HCT116 (cell line): ENCODE measurements around the gene WDR19. TPM values are rescaled to one million over a fixed set of nuclear protein-coding genes. Genes with fewer than 3 reads are reported as not detected.

Experiments
- ATAC-seq: fragments of 200-7000 bp; cut with Tn5 transposase; 2 replicates; pipeline ENCODE4 v1.9.1; 2020; ENCODE audit warnings: mild to moderate bottlenecking, moderate library complexity
- BruUV-seq: library from RNA; stranded (reverse); fragments of 400-500 nt; replicated peaks from 2 replicates; lab custom pipeline; 2021; lab: Mats Ljungman, UMichigan
- CTCF ChIA-PET: fragments of 300-600 bp; sonication (Branson Sonifier 250); formaldehyde crosslinking; loops from one replicate; lab custom pipeline; 2021; ENCODE audit warnings: antibody characterized with exemption; lab: Charles Lee
- POLR2A ChIA-PET: fragments of 300-600, 350-600 bp; sonication (Branson Sonifier 250); formaldehyde crosslinking; loops from one replicate; lab custom pipeline; 2021; ENCODE audit warnings: antibody characterized with exemption; lab: Charles Lee
- RAD21 ChIA-PET, 2 experiments: fragments of 300-600 bp; sonication (Branson Sonifier 250); formaldehyde crosslinking; loops; one replicate each; lab custom pipeline; 2023; ENCODE audit warnings: low total read pairs in 2 of 2; ENCODE audit not compliant: uncharacterized antibody in 2 of 2, unreplicated experiment in 2 of 2, low non-redundant PET in 1 of 2; lab: Charles Lee
- DNase-seq: peaks from one replicate; pipeline ENCODE4 v3.0.0-alpha.2; 2010; ENCODE audit warnings: low read depth, low spot score
- H2AFZ ChIP-seq: fragments of 200-600 bp; shearing (Covaris generic), sonication (generic); 2 replicates; pipeline ENCODE4 v1.6.1; 2017; ENCODE audit warnings: low read depth, mixed run types, mixed read lengths, antibody characterized with exemption, low read length; ENCODE audit not compliant: poor library complexity, severe bottlenecking
- H3K27ac ChIP-seq: 2 replicates; pipeline ENCODE4 v1.5.1; 2012; ENCODE audit warnings: low read depth, low read length
- H3K27me3 ChIP-seq: fragments of 200-600 bp; sonication (generic); 2 replicates; pipeline ENCODE4 v1.6.1; 2016; ENCODE audit warnings: mixed run types, low read length, mixed read lengths; ENCODE audit not compliant: insufficient read depth
- H3K36me3 ChIP-seq, 2 experiments: fragments of 200-500 bp in 1 of 2; fragments of 200-600 bp in 1 of 2; sonication (Bioruptor generic) in 1 of 2; sonication (generic) in 1 of 2; 2 replicates each; pipeline versions ENCODE4 v1.5.1 to v1.6.1; 2014 to 2016; ENCODE audit warnings: low read length in 2 of 2, inconsistent platforms in 1 of 2, mixed read lengths in 1 of 2, mixed run types in 1 of 2; ENCODE audit not compliant: insufficient read depth in 2 of 2, control insufficient read depth in 1 of 2
- H3K4me1 ChIP-seq, 2 experiments: fragments of 200-600 bp in 1 of 2; sonication (generic) in 1 of 2; 2 replicates each; pipeline versions ENCODE4 v1.5.1 to v1.6.1; 2012 to 2017; ENCODE audit warnings: low read length in 2 of 2, inconsistent platforms in 1 of 2, mild to moderate bottlenecking in 1 of 2, mixed read lengths in 1 of 2, mixed run types in 1 of 2, moderate library complexity in 1 of 2; ENCODE audit not compliant: insufficient read depth in 2 of 2, control insufficient read depth in 1 of 2
- H3K4me2 ChIP-seq: fragments of 200-600 bp; sonication (generic); 2 replicates; pipeline ENCODE4 v1.6.1; 2017; ENCODE audit warnings: mixed run types, low read length, mixed read lengths
- H3K4me3 ChIP-seq, 2 experiments: fragments of 200-600 bp in 1 of 2; sonication (generic) in 1 of 2; replicated peaks in 1 of 2; 2 replicates each; pipeline ENCODE4 v1.5.1; 2011 to 2016; ENCODE audit warnings: low read length in 2 of 2, control low read depth in 1 of 2, low read depth in 1 of 2, mild to moderate bottlenecking in 1 of 2, mixed read lengths in 1 of 2, mixed run types in 1 of 2
- H3K79me2 ChIP-seq: fragments of 200-600 bp; sonication (generic); 2 replicates; pipeline ENCODE4 v1.6.1; 2017; ENCODE audit warnings: mild to moderate bottlenecking, mixed run types, low read length, moderate library complexity, mixed read lengths; ENCODE audit not compliant: insufficient read depth
- H3K9ac ChIP-seq: fragments of 200-600 bp; sonication (generic); 2 replicates; pipeline ENCODE4 v1.6.1; 2016; ENCODE audit warnings: low read length, mixed read lengths
- H3K9me2 ChIP-seq: fragments of 200-600 bp; sonication (generic), shearing (Covaris generic); 2 replicates; pipeline ENCODE4 v1.6.1; 2017; ENCODE audit warnings: mixed run types, mild to moderate bottlenecking, moderate library complexity; ENCODE audit not compliant: insufficient read depth
- H3K9me3 ChIP-seq, 2 experiments: fragments of 200-500 bp in 1 of 2; fragments of 200-600 bp in 1 of 2; sonication (Bioruptor generic) in 1 of 2; sonication (generic) in 1 of 2; 2 replicates each; pipeline ENCODE4 v1.6.1; 2014 to 2017; ENCODE audit warnings: low read length in 2 of 2, mixed read lengths in 2 of 2, inconsistent platforms in 1 of 2, low read depth in 1 of 2, mild to moderate bottlenecking in 1 of 2, mixed run types in 1 of 2, moderate library complexity in 1 of 2; ENCODE audit not compliant: control insufficient read depth in 1 of 2, insufficient read depth in 1 of 2
- H4K20me1 ChIP-seq: fragments of 200-600 bp; sonication (generic), shearing (Covaris generic); 2 replicates; pipeline ENCODE4 v1.6.1; 2017; ENCODE audit warnings: mixed run types, mild to moderate bottlenecking, moderate library complexity; ENCODE audit not compliant: insufficient read depth
- CEBPB ChIP-seq: IDR thresholded peaks from 2 replicates; pipeline ENCODE4 v1.6.1; 2012; ENCODE audit warnings: low read depth
- CTCF ChIP-seq, 3 experiments: fragments of 200-600 bp in 1 of 3; sonication (generic) in 1 of 3; IDR thresholded peaks in 2 of 3; conservative IDR thresholded peaks in 1 of 3; 2 replicates each; pipeline ENCODE4 v1.5.1; 2012 to 2017; ENCODE audit warnings: low read depth in 2 of 3, low read length in 2 of 3, antibody characterized with exemption in 1 of 3, borderline replicate concordance in 1 of 3, control low read depth in 1 of 3, mild to moderate bottlenecking in 1 of 3, mixed read lengths in 1 of 3, mixed run types in 1 of 3, moderate library complexity in 1 of 3; ENCODE audit not compliant: insufficient read depth in 1 of 3
- EGR1 ChIP-seq: IDR thresholded peaks from 2 replicates; pipeline ENCODE4 v1.6.1; 2012; ENCODE audit warnings: low read depth
- EZH2 ChIP-seq: fragments of 200-600 bp; sonication (generic); IDR thresholded peaks from 2 replicates; pipeline ENCODE4 v1.6.1; 2017; ENCODE audit warnings: antibody characterized with exemption, mixed run types
- EZH2phosphoT487 ChIP-seq: fragments of 200-600 bp; IDR thresholded peaks from 2 replicates; pipeline ENCODE4 v1.6.1; 2018; ENCODE audit warnings: antibody characterized with exemption, borderline replicate concordance
- FOSL1 ChIP-seq: IDR thresholded peaks from 2 replicates; pipeline ENCODE4 v1.6.1; 2012; ENCODE audit warnings: low read depth
- JUND ChIP-seq: IDR thresholded peaks from 2 replicates; pipeline ENCODE4 v1.6.1; 2012
- MAX ChIP-seq: IDR thresholded peaks from 2 replicates; pipeline ENCODE4 v1.6.1; 2012
- YY1 ChIP-seq: IDR thresholded peaks from 2 replicates; pipeline ENCODE4 v1.6.1; 2011; ENCODE audit warnings: low read length, low read depth, moderate library complexity, mild to moderate bottlenecking; ENCODE audit not compliant: insufficient replicate concordance; ENCODE audit errors: extremely low read depth
- ZBTB33 ChIP-seq: IDR thresholded peaks from 2 replicates; pipeline ENCODE4 v1.6.1; 2011; ENCODE audit warnings: mild to moderate bottlenecking, low read length, moderate library complexity; ENCODE audit not compliant: insufficient replicate concordance; ENCODE audit errors: extremely low read depth
- ZFX ChIP-seq: fragments of 450-650 bp; IDR thresholded peaks from 2 replicates; pipeline ENCODE4 v1.6.1; 2017
- intact Hi-C: fragments of 100-400 bp; cut with micrococcal nuclease; formaldehyde crosslinking; loops from 2 replicates; pipeline ENCODE4 v1.10.0; 2022
- total RNA-seq: library from RNA; stranded (reverse); gene quantifications from one replicate; pipeline ENCODE4 v1.2.1, GENCODE V29; 2021; ENCODE audit not compliant: unreplicated experiment

Gene WDR19
- total RNA-seq, 1 experiment from 2014 or later = 18.8 TPM

DNA sequence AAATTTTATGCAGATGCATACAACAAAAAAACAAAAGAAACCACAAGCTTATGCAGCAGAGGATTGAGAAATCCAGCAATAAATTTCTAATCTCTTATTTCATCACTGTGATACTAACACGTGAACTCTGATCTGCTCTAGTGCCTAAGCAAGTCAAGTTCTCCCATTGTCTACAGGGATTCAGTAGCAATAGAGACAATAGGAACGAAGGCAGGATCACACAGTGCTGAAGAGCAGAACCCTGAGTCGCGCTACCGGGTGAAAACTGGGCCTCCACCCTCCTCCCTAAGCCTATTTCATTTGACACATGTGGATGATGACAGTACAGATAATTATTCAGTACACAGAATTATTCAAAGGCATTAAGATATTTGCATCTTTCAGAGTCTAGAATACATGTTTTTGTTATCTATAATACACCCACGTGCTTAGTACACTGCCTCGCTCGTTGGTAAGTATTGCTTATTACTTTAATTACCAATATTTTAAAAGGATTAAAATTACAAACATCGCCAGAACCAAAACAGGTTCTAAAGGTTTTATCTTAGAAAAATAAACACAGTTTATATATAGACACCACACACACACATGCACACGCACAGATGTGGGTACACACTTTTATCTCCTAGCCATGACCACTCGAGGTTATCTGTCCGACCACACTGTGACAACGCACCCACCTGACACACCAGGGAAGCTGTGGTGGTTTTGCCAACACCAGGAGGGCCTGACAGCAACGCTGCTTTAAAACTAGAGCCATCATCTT lies 123.8 kb downstream of the WDR19 start:
- ATAC-seq (no peak), DNase-seq (no peak)
- Histone ChIP-seq H3K9me2 (no peaks in the 10 kb centered on the region), H3K27ac (no peak overlapping the region), H3K36me3 (peaks cover 18 to 40% of the 10 kb centered on the region in 2 experiments; a peak in 3 of 4 replicates), H2AFZ (no peak overlapping the region), H3K9me3 (no peaks in the 10 kb centered on the region), H3K9ac (no peak overlapping the region), H3K4me2 (no peak overlapping the region), H3K79me2 (peaks cover 18% of the 10 kb centered on the region), H3K4me1 (peaks cover 5% of the 10 kb centered on the region in 2 experiments; a peak in 2 of 4 replicates), H4K20me1 (no peaks in the 10 kb centered on the region), H3K27me3 (no peaks in the 10 kb centered on the region), H3K4me3 (no peak overlapping the region)
- BruUV-seq = no TSS peak
- intact Hi-C loops = no loop called here
- ChIA-PET CTCF (no interaction called here), POLR2A (no interaction called here), RAD21 (no interaction called here)
- no peak for TF ChIP-seq ZBTB33
- no peak for TF ChIP-seq EGR1
- TF ChIP-seq FOSL1 = no peak
- TF ChIP-seq CTCF (IDR thresholded peaks at IDR 0.05 in 2 of 3, conservative IDR thresholded peaks at IDR 0.05 in 1 of 3; ENCODE audit: borderline replicate concordance in 1 of 3, insufficient read depth in 1 of 3, low read depth in 2 of 3, low read length in 2 of 3) = no peak
- TF ChIP-seq JUND = no peak
- TF ChIP-seq EZH2 = no peak
- TF ChIP-seq YY1 = no peak
- no peak for TF ChIP-seq ZFX
- TF ChIP-seq CEBPB = no peak
- TF ChIP-seq MAX = no peak
- TF ChIP-seq EZH2phosphoT487 = no peak
